ENCODE measurements around the gene GALM. TPM values are rescaled to one million over a fixed set of nuclear protein-coding genes. Genes with fewer than 3 reads are reported as not detected.

The GALM gene
- total RNA-seq, 4 donors from 2014 or later = 6.2 to 104 (median 14.8) TPM

- H3K27ac ChIP-seq = no peak overlapping the region
- DNase-seq = no peak
- intact Hi-C loops (cut with DNase I; ENCODE audit: low total_unique reads) = no loop called here
- H3K4me1 ChIP-seq = no peaks in the 10 kb centered on the region
- no peaks in the 10 kb centered on the region for H3K36me3 ChIP-seq
- H3K9me3 ChIP-seq = no peaks in the 10 kb centered on the region
- TF ChIP-seq POLR2A (IDR thresholded peaks at IDR 0.05) = no peak
- TF ChIP-seq CTCF (IDR thresholded peaks at IDR 0.05) = no peak
- H3K27me3 ChIP-seq = no peaks in the 10 kb centered on the region
- H3K4me3 ChIP-seq = no peak overlapping the region
These were observed 15.2 kb upstream of the GALM start for GRCh38 chr2:38650717-38651116.

GRCh38 chr2:38652431-38653273, 13.3 kb upstream of the GALM start:
- no peak for DNase-seq
- no peak overlapping the region for H3K27ac ChIP-seq
- H3K4me1 ChIP-seq = no peaks in the 10 kb centered on the region
- H3K36me3 ChIP-seq = no peaks in the 10 kb centered on the region
- no peak overlapping the region for H3K4me3 ChIP-seq
- no peaks in the 10 kb centered on the region for H3K9me3 ChIP-seq
- H3K27me3 ChIP-seq = no peaks in the 10 kb centered on the region
- TF ChIP-seq CTCF (IDR thresholded peaks at IDR 0.05) (no peak), POLR2A (IDR thresholded peaks at IDR 0.05) (no peak)
- intact Hi-C loops (cut with DNase I; ENCODE audit: low total_unique reads) = no loop called here

- intact Hi-C loops (cut with DNase I; ENCODE audit: low total_unique reads) = no loop called here
- no peaks in the 10 kb centered on the region for H3K9me3 ChIP-seq
- no peak overlapping the region for H3K27ac ChIP-seq
- DNase-seq = no peak
- TF ChIP-seq POLR2A (IDR thresholded peaks at IDR 0.05) = no peak
- no peak for TF ChIP-seq CTCF (IDR thresholded peaks at IDR 0.05)
- no peak overlapping the region for H3K4me3 ChIP-seq
- H3K4me1 ChIP-seq = no peaks in the 10 kb centered on the region
- H3K27me3 ChIP-seq = no peaks in the 10 kb centered on the region
- H3K36me3 ChIP-seq = no peaks in the 10 kb centered on the region
These were observed 12.6 kb upstream of the GALM start for GRCh38 chr2:38653380-38653714.

- H3K4me1 ChIP-seq = no peaks in the 10 kb centered on the region
- H3K9me3 ChIP-seq = no peaks in the 10 kb centered on the region
- no peaks in the 10 kb centered on the region for H3K27me3 ChIP-seq
- TF ChIP-seq CTCF (IDR thresholded peaks at IDR 0.05) (no peak), POLR2A (IDR thresholded peaks at IDR 0.05) (no peak)
- no peaks in the 10 kb centered on the region for H3K36me3 ChIP-seq
- no peak for DNase-seq
- no peak overlapping the region for H3K4me3 ChIP-seq
- H3K27ac ChIP-seq = no peak overlapping the region
- intact Hi-C loops (cut with DNase I; ENCODE audit: low total_unique reads) = no loop called here
These were observed 12.0 kb upstream of the GALM start for GRCh38 chr2:38653715-38654527.

All from uterus (tissue), 4 donors.